DOHH2 (cell line): ENCODE measurements around the gene HEATR5A.

Experiments used
- CTCF ChIP-seq: fragments of 200-600 bp; sonication (generic); IDR thresholded peaks from one replicate; pipeline ENCODE4 v1.5.1; 2014; ENCODE audit warnings: antibody characterized with exemption, mild to moderate bottlenecking, low read depth, low read length; ENCODE audit not compliant: poor library complexity, severe bottlenecking
- EZH2phosphoT487 ChIP-seq: fragments of 200-600 bp; sonication (generic); IDR thresholded peaks from 2 replicates; pipeline ENCODE4 v1.6.1; 2017; ENCODE audit warnings: borderline replicate concordance, mild to moderate bottlenecking, antibody characterized with exemption, low read length, moderate library complexity, mixed read lengths

GRCh38 chr14:31253746-31254471 lies 166.4 kb downstream of the HEATR5A start:
- TF ChIP-seq CTCF (no peak), EZH2phosphoT487 (no peak)
